ENCODE data around the gene CEMIP. TPM values are rescaled to one million over a fixed set of nuclear protein-coding genes. Genes with fewer than 3 reads are reported as not detected.

CEMIP gene
- total and polyA plus RNA-seq, 8 donors: 12.4 to 31.8 (median 27.4) TPM

- no peak for ATAC-seq
- intact Hi-C loops (cut with DNase I): no loop called here
- H3K27ac ChIP-seq: no peak overlapping the region
- no peaks in the 10 kb centered on the region for H3K36me3 ChIP-seq
- H3K9me3 ChIP-seq: no peaks in the 10 kb centered on the region
- H3K27me3 ChIP-seq: no peaks in the 10 kb centered on the region
- no peak for TF ChIP-seq CTCF (IDR thresholded peaks at IDR 0.05)
- no peak overlapping the region for H3K4me3 ChIP-seq
- H3K4me1 ChIP-seq: no peaks in the 10 kb centered on the region
- no peak for DNase-seq
Measured at GRCh38 chr15:80838666-80839065, 59.5 kb downstream of the CEMIP start.

- no peak for TF ChIP-seq CTCF (IDR thresholded peaks at IDR 0.05)
- Histone ChIP-seq H3K36me3 (no peaks in the 10 kb centered on the region), H3K4me3 (no peak overlapping the region), H3K9me3 (no peaks in the 10 kb centered on the region), H3K27me3 (no peaks in the 10 kb centered on the region), H3K4me1 (no peaks in the 10 kb centered on the region), H3K27ac (no peak overlapping the region)
- DNase-seq (no peak), ATAC-seq (no peak)
- intact Hi-C loops (cut with DNase I): no loop called here
Measured at GRCh38 chr15:80839764-80840130, 60.6 kb downstream of the CEMIP start.

- Histone ChIP-seq H3K9me3 (no peaks in the 10 kb centered on the region), H3K4me1 (no peaks in the 10 kb centered on the region), H3K4me3 (no peak overlapping the region), H3K27ac (no peak overlapping the region), H3K27me3 (no peaks in the 10 kb centered on the region), H3K36me3 (no peaks in the 10 kb centered on the region)
- DNase-seq (no peak), ATAC-seq (no peak)
- no peak for TF ChIP-seq CTCF (IDR thresholded peaks at IDR 0.05)
- intact Hi-C loops (cut with DNase I): no loop called here
Measured at GRCh38 chr15:80840182-80841130, 61.3 kb downstream of the CEMIP start.

DNA sequence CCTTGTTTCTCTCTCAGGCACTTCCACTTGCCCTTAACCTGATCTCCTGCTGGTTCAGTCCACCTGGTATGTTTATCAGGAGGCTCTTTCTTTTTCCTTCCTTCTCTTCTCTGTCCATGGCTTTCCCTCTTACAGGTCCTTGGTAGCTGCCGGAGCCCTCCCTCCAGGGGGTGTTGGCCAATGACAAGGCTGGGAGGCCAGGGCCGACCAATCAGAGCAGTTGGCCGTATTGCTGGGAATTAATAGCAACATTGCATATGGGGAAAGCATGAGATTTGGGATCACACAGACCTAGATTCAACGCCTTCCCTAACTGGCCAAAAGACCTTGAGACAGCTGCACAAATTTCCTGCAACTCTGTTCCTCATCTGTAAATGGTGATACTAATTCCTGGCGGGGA lies 62.4 kb downstream of the CEMIP start:
- TF ChIP-seq CTCF (IDR thresholded peaks at IDR 0.05): no peak
- no peaks in the 10 kb centered on the region for H3K36me3 ChIP-seq
- no peaks in the 10 kb centered on the region for H3K4me1 ChIP-seq
- ATAC-seq (no peak), DNase-seq (no peak)
- H3K4me3 ChIP-seq: no peak overlapping the region
- no peaks in the 10 kb centered on the region for H3K9me3 ChIP-seq
- H3K27me3 ChIP-seq: no peaks in the 10 kb centered on the region
- intact Hi-C loops (cut with DNase I): no loop called here
- no peak overlapping the region for H3K27ac ChIP-seq

- H3K4me3 ChIP-seq: no peak overlapping the region
- H3K9me3 ChIP-seq: no peaks in the 10 kb centered on the region
- peak; percentile 39 for ATAC-seq
- TF ChIP-seq CTCF (IDR thresholded peaks at IDR 0.05): no peak
- intact Hi-C loops (cut with DNase I): no loop called here
- H3K4me1 ChIP-seq: no peaks in the 10 kb centered on the region
- H3K36me3 ChIP-seq: no peaks in the 10 kb centered on the region
- DNase-seq: peak in 1 of 4 donors; percentile 65
- no peaks in the 10 kb centered on the region for H3K27me3 ChIP-seq
- no peak overlapping the region for H3K27ac ChIP-seq
Measured at GRCh38 chr15:80844011-80844732, 65.0 kb downstream of the CEMIP start.

Data from left lung (tissue), 10 donors.